22Rv1 (cell line): ENCODE results near the gene ST3GAL5.

ENCODE experiments used
- H3K27ac ChIP-seq: fragments of 450-650 bp; 2 replicates; pipeline ENCODE4 v1.5.1; 2017
- CTCF ChIP-seq: fragments of 450-650 bp; IDR thresholded peaks from 2 replicates; pipeline ENCODE4 v1.5.1; 2017; ENCODE audit warnings: mild to moderate bottlenecking
- ZFX ChIP-seq: fragments of 450-650 bp; IDR thresholded peaks from 2 replicates; pipeline ENCODE4 v1.6.1; 2017; ENCODE audit warnings: antibody characterized with exemption, borderline replicate concordance

ST3GAL5 gene

GRCh38 chr2:85861180-85861579, 27.6 kb downstream of the ST3GAL5 start:
- no peak overlapping the region for H3K27ac ChIP-seq
- no peak for TF ChIP-seq ZFX
- no peak for TF ChIP-seq CTCF

GRCh38 chr2:85858841-85859240, 29.9 kb downstream of the ST3GAL5 start:
- TF ChIP-seq CTCF, result no peak
- TF ChIP-seq ZFX, result no peak
- no peak overlapping the region for H3K27ac ChIP-seq

GRCh38 chr2:85854897-85855296, 33.9 kb downstream of the ST3GAL5 start:
- no peak overlapping the region for H3K27ac ChIP-seq
- no peak for TF ChIP-seq CTCF
- TF ChIP-seq ZFX, result no peak

- H3K27ac ChIP-seq, result no peak overlapping the region
- no peak for TF ChIP-seq ZFX
- TF ChIP-seq CTCF, result no peak
Measured at GRCh38 chr2:85854166-85854509, 34.7 kb downstream of the ST3GAL5 start.

- H3K27ac ChIP-seq, result no peak overlapping the region
- no peak for TF ChIP-seq CTCF
- no peak for TF ChIP-seq ZFX
Measured at GRCh38 chr2:85853499-85854165, 35.2 kb downstream of the ST3GAL5 start.

- TF ChIP-seq CTCF, result no peak
- no peak for TF ChIP-seq ZFX
- no peak overlapping the region for H3K27ac ChIP-seq
Measured at GRCh38 chr2:85852937-85853498, 35.8 kb downstream of the ST3GAL5 start.

- TF ChIP-seq ZFX (no peak), CTCF (no peak)
Measured at GRCh38 chr2:85852152-85852840, 36.5 kb downstream of the ST3GAL5 start.

More at GRCh38 chr2:85852152-85852840, 36.5 kb downstream of the ST3GAL5 start:
- H3K27ac ChIP-seq, result no peak overlapping the region
